Measurements from ENCODE around the gene B4GALT2. TPM values are rescaled to one million over a fixed set of nuclear protein-coding genes. Genes with fewer than 3 reads are reported as not detected.
A peak's percentile ranks its signal among the peaks of the same experiment; 100 is the strongest.

Gene B4GALT2
- total RNA-seq, 1 donor from 2014 or later = 35.6 TPM

DNA sequence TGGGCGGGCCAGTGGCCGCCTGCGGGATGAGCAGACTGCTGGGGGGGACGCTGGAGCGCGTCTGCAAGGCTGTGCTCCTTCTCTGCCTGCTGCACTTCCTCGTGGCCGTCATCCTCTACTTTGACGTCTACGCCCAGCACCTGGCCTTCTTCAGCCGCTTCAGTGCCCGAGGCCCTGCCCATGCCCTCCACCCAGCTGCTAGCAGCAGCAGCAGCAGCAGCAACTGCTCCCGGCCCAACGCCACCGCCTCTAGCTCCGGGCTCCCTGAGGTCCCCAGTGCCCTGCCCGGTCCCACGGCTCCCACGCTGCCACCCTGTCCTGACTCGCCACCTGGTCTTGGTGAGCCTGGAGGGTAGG is 2.1 kb downstream of the B4GALT2 start:
- no peak for ATAC-seq
- intact Hi-C loops (cut with micrococcal nuclease) = no loop called here
- DNase-seq = no peak

DNA sequence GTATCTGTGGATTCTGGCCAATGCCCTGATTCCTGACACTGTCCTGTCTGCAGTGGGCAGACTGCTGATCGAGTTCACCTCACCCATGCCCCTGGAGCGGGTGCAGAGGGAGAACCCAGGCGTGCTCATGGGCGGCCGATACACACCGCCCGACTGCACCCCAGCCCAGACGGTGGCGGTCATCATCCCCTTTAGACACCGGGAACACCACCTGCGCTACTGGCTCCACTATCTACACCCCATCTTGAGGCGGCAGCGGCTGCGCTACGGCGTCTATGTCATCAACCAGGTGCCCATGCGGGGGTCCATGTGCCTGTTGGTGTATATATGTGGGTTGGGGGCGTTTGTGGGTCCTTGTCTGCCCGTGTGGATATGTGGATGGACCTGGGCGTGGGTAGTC is 2.6 kb downstream of the B4GALT2 start:
- intact Hi-C loops (cut with micrococcal nuclease) = no loop called here
- ATAC-seq = no peak
- no peak for DNase-seq

DNA sequence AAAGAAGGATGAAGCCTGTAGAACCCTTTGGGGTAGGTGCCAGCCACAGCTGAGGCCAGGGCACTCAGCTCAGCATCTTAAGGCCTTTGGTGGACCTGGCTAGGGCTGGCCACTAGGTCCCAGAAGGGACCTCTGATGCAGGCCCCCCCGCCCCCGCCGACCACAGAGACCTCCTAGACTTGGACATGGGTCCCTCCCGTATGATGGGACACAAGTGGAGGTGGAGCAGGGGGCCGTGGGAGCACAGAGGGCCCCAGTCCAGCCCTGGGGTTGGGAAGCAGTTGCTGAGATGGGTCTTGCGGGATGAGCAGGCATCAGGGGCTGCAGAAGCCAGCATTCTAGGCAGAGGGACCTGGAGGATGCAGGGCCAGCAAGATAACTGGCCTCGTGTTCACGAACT is 3.2 kb downstream of the B4GALT2 start:
- ATAC-seq = no peak
- no peak for DNase-seq
- intact Hi-C loops (cut with micrococcal nuclease) = no loop called here

DNA sequence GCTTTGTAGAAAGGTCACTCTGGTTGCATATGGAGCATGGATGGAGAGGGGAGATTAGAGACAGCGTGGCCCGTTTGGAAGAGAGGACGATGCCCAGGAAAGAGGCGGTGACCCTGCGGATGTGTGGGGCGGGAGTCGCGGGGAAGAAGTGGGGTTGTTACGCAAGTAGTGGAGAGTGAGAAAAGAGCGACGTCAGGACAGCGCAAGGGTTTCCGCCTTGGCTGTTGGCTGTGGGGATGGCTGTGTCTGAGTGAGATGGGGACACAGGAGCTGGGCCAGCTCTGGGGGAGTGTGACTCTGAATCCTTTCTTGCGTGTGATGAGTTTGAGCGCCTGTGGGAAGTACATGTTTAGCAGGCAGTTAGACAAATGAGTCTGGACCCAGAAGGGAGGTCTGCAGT is 3.8 kb downstream of the B4GALT2 start:
- no peak for ATAC-seq
- intact Hi-C loops (cut with micrococcal nuclease) = no loop called here
- no peak for DNase-seq

DNA sequence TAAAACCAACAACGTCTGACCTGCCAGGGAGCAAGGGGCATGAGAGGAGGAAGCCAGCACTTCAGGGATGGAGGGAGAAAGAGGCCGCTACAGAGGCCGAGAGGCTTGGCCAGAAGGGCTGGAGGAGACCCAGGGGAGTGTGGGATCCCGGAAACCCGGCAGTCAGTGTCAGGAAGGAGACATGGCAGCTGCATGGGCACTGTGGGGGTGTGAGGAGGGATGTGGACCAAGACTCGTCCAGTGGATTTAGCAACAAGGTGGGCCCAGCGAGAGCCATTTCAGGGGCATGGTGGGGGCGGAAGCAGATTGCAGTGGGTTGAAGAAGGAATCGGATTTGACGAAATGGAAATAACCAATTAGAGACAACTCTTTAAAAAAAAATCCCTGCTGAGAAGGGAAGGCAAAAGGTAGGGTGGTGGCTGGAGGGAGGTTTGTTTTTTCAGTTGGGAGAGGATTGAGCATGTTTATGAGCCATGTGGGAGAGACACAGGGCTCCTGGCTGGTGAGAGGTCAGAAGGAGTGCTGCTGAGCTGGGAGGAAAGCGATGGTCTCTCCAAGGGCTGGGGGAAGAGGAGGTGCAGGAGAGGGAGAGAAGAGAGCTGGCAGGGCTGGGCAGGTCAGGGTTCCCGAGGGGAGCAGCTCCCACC is 4.4 kb downstream of the B4GALT2 start:
- intact Hi-C loops (cut with micrococcal nuclease) = no loop called here
- DNase-seq (no peak), ATAC-seq (no peak)

DNA sequence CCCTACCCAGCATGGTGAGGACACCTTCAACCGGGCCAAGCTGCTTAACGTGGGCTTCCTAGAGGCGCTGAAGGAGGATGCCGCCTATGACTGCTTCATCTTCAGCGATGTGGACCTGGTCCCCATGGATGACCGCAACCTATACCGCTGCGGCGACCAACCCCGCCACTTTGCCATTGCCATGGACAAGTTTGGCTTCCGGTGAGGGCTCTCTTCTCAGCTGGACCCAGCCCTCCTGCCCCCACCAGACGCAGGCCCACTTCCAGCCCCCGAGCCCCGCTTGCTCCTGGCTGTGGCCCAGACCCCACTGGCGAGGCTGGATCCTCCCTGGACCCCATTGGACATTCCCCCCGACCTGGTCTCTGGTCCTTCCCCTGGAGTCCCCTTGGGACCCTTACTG is 5.8 kb downstream of the B4GALT2 start:
- no peak for DNase-seq
- ATAC-seq = no peak
- intact Hi-C loops (cut with micrococcal nuclease) = no loop called here

DNA sequence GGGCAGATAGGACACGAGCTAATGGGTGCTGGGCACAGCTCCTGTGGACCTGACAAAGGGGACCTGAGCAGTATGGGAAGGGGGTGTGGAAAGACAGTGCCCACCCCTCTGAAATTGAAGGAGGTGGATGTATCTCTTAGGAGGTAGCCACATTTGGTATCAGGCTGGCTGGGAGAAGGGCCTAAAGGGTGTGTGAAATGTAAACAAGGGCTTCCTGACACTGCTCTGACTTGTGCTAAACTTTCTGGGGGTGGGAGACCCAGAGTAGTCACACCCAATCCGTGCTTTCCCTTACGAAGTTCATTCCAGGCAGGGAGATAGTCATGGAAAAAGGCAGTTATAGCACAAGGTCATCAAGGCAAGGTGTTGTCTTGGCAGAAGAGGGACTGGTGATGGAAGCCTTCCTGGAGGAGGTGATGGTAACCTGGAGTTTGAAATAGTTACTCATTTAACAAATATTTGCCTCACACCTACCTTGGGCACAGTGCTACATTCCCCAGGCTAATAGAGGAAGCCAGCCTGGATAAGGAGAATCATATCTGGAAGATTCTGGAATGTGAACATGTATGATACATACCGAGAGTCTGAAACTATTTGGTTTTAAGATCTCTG is 7.1 kb downstream of the B4GALT2 start:
- no peak for DNase-seq
- intact Hi-C loops (cut with micrococcal nuclease) = no loop called here
- no peak for ATAC-seq

DNA sequence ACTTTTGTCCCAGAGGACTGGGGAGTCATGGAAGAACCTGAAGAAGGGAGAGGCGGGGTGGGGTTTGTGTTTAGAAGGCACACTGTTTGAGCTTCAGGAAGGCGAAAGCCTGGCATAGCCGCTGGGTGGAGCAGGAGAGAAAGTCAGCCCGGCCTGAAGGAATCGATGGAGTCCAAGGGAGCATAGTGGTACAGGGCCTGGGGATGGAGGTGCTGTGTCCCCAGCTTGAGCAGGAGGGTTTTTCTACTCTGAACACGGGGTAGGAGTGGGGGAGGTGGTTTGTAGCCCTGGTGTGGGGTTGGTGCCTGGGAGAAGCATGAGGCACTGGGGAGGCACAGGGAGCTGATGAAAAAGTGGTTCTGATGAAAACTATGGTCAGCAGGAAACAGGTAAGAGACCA is 7.7 kb downstream of the B4GALT2 start:
- DNase-seq (no peak), ATAC-seq (no peak)
- intact Hi-C loops (cut with micrococcal nuclease) = no loop called here

DNA sequence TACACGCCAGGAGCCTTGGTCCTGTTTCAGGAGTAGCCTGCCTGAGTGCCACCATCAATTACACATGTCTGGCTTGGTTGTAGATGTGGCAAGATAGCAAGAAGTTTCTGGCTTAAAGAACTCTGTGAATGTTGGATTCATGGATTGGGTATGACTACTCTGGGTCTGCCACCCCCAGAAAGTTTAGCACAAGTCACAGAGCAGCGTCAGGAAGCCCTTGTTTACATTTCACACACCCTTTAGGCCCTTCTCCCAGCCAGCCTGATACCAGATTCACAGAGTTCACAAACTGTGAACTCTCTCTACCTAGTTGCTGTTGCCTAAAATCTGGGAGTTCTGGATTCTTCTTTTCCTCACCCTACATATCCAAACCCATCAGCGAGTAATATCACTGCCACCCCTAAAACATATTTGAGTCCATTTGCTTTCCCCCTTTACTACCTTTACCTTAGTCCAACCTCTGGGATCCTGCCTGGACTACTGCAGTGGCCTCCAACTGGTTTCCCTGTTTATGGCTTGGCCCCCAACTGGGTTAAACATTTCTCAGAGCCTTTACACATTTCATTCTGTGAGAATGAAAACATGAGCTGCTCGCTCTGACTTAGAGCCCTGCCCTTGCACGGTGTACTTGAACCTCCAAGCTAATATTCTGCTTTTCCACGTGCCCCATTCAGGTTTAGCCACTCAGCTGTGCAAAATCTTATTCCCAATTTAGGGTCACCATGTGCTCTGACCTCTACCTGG is 8.3 kb downstream of the B4GALT2 start:
- DNase-seq (no peak), ATAC-seq (no peak)
- intact Hi-C loops (cut with micrococcal nuclease) = no loop called here

DNA sequence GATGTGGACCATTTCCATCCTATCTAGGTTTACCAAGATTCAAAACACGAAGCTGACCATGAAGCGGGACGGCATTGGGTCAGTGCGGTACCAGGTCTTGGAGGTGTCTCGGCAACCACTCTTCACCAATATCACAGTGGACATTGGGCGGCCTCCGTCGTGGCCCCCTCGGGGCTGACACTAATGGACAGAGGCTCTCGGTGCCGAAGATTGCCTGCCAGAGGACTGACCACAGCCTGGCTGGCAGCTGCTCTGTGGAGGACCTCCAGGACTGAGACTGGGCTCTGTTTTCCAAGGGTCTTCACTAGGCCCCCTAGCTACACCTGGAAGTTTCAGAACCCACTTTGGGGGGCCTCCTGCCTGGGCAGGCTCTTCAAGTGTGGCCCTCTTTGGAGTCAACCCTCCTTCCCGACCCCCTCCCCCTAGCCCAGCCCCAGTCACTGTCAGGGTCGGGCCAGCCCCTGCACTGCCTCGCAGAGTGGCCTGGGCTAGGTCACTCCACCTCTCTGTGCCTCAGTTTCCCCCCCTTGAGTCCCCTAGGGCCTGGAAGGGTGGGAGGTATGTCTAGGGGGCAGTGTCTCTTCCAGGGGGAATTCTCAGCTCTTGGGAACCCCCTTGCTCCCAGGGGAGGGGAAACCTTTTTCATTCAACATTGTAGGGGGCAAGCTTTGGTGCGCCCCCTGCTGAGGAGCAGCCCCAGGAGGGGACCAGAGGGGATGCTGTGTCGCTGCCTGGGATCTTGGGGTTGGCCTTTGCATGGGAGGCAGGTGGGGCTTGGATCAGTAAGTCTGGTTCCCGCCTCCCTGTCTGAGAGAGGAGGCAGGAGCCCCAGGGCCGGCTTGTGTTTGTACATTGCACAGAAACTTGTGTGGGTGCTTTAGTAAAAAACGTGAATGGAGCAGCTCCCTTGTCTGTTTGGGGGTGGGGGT is 11.5 kb downstream of the B4GALT2 start:
- no peak for ATAC-seq
- DNase-seq = peak; percentile 34
- intact Hi-C loops (cut with micrococcal nuclease) = no loop called here

DNA sequence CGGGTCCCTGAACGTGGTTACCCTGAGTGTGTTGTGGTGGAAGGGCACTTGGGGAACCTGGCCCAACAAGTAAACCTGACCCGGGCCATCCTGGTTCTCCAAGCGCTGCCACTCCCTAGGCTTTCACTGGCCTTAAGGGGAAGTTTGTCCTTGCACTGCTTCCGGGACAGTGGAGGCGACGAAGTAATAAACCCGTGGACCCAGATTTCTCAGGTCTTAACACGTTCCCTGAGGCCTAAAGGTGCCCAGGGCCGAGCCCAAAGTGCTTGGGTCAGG is 12.1 kb downstream of the B4GALT2 start:
- intact Hi-C loops (cut with micrococcal nuclease) = no loop called here
- ATAC-seq = no peak

DNA sequence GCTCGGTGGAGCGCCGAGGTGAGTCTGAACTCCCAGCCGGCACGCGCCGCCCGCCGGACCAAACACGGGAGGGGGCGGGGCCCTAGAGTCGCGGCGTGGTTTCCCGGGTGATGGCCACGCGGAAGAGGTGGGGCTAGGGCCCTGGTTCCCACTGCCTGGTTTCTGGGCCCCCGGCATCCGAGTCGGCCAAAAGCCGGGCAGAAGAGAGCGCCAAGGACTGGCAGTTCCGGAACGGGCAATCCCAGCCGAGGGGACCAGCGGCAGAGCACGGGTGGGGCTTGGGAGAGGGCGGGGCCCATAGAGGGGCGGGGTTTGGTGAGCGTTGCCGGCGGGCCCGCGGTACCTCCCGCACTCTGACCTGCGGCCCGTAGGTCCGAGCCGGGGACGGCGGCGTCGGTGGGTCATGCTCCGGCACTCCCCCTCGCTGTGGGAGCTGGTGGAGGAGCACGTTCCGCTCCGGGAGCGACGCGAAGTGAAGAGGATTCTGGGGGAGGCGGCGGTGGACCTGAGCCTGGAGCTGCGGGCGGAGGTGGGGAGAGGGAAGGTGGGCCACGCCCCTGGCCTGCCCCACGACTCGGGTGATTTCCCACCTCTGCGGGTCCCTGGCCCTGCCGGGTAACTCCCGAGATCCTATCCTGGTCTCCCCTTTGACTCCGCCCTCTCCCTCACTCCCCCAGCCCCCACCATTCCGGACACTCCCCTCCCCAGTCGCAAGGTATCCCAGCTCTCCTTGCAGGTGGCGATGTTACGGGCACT is 12.6 kb downstream of the B4GALT2 start, which contains the start of gene CCDC24:
Gene CCDC24, plus strand, starts transcription at position 124 of the 756 bp plus-strand sequence. Its CDS starts 280 bp downstream, at position 404.
- DNase-seq = peak; percentile 91
- ATAC-seq = peak; percentile 89
- intact Hi-C loops (cut with micrococcal nuclease) = no loop called here

More for the DNA sequence above, 12.1 kb downstream of the B4GALT2 start:
- no peak for DNase-seq

DNA sequence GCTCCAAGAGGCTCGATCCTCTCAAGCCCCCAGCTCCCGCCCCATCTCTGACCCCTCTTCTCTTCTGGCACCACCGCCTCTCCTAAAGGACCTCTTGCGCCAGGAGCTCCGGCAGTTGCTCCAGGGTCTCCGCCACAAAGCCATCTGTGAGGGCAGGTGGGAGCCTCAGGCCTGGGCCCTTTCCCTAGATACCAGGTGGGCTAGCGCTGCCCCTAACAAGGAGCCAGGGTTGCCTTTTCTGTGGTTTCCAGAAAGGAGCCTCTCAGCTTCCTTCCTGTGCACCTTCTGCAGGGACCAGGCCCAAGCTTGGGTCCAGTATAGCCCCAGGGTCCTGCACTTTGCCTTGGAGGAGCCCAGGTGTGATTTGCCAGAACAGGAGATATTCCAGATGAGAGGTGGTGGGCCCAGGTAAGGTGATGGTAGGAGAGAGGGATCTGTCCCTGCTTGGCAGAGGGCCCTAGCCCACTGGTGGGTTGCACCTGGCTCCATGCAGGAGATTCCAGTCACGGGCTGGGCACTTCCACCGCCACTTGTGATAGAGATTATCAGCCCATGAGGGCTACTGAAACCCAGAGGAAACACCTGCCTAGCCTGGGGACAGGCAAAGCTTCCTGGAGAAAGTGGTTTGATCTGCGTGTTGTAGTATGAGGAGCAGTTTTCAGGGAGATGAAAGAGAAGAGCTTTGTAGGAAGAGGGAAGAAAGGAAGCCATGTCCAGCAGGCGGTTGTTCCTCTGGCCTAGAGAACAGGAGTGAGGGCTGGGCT is 13.4 kb downstream of the B4GALT2 start:
- ATAC-seq = no peak
- intact Hi-C loops (cut with micrococcal nuclease) = no loop called here
- DNase-seq = no peak

DNA sequence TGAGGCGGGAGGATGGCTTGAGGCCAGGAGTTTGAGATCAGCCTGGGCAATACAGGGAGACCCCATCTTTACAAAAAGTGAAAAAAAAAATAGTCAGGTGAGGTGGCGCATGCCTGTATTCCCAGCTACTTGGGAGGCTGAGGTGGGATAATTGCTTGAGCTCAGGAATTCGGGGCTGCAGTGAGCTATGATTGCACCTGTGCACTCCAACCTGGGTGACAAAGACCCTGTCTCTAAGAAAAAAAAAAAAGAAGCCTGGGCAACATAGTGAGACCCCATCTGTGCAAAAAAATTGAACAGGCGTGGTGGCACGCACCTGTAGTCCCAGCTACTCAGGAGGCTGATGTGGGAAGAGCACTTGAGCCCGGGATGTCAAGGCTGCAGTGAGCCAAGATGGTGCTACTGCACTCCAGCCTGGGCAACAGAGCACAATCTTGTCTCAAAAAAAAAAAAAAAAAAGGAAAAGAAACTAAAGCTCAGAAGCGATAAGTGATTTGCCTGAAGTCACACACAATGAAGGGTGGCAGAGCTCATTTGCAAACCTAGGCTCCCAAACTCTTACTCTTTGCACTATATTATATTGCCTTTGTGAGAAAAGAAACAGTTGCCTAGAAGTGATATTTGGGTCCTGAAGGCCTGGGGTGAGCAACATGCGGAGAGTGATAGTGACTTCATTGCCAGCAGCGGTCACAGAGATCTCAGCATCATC is 14.3 kb downstream of the B4GALT2 start:
- DNase-seq (no peak), ATAC-seq (no peak)
- intact Hi-C loops (cut with micrococcal nuclease) = no loop called here

DNA sequence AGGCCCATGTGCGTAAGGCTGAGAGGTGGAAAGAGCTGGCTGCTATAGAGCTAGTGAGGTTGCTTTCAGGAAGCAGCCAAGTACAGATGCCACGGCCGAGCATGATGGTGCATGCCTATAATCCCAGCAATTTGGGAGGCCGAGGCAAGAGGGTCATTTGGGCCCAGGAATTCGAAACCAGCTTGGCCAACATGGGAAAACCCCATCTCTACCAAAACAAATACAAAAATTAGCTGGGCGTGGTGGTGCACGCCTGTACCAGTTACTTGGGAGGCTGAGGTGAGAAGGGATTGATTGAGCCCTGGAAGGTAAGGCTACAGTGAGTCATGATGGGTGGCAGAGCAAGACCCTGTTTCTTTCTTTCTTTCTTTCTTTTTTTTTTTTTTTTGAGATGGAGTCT is 15.1 kb downstream of the B4GALT2 start:
- intact Hi-C loops (cut with micrococcal nuclease) = no loop called here
- ATAC-seq = no peak
- no peak for DNase-seq

DNA sequence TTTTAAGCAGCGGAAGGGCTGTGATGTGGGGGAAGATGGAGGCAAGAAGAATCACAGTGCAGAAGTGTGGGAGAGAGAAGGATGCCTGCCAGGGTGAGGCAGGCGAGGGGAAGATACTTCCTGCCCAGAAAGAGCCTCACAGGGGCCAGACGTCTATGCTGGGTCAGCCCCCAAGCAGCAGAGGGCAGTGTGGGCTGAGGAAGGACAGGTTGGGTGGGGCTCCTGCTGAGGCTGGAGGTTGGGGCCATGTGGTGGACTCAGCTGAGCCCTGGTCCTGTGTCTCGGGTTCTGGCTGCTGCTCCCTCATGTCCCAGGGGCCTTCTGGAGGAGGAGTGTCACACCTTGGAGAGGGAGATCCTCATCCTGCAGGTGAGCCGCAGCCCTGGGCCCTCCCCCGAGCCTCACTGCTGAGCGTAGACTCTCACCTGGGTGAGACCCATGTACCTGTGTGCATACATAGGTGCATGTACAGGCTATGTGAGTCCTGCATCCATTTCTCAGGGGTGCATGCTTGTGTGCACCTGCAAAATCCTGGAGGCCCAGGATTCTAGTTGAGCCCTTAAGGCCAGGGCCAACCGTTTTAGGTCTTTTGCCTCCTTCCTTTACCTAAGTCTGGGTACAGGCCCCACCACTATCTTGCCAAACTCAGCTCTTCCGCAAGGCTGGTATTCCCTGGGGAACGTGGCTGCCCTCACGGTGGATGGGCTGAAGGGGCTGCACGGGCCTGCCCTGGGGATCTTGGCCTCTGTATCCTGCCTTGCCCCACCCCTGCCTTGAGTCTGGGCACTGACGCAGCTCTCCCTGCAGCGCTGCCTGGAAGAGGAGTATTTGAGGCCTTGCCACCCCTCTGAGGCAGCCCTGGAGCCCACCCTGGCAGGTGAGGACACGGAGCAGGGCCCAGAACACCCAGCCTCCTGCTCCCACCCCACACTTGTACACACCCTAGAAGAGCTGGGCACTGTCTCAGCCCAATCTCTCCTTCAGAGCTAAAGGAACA is 16.1 kb downstream of the B4GALT2 start:
- intact Hi-C loops (cut with micrococcal nuclease) = no loop called here
- ATAC-seq (no peak), DNase-seq (no peak)
